ENCODE data around the gene UCN.
A peak's percentile ranks its signal among the peaks of the same experiment; 100 is the strongest.

The UCN gene

DNA sequence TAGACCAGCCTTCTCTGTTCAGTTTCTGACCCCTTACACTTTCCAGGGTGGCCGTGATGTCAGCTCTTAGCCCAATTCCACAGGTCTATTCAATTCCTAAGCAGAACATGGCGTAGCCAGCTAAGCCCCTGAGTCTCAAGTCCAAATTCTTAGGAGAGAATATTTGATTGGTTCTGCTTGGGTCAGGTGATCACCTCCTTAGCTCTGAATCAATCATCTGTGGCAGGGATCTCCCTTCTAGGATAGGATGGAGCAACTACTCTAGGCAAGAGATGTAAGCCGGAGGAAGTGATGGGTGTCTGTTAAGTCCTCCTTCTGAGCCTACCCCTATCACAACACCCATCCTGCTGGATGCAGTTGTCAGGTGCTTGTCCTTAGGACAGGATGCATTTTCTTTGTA, 11.1 kb downstream of the UCN start:
- Histone ChIP-seq H3K36me3 (ENCODE audit: control insufficient read depth, insufficient read depth, low read length) (no peaks in the 10 kb centered on the region), H3K27me3 (replicated peaks; ENCODE audit: control insufficient read depth, insufficient read depth, low read length) (no peaks in the 10 kb centered on the region), H3K4me3 (replicated peaks; ENCODE audit: low read depth, low read length) (no peak overlapping the region)
- DNase-seq (ENCODE audit: extremely low read depth, insufficient read length) = no peak
- TF ChIP-seq, protein P1, sequence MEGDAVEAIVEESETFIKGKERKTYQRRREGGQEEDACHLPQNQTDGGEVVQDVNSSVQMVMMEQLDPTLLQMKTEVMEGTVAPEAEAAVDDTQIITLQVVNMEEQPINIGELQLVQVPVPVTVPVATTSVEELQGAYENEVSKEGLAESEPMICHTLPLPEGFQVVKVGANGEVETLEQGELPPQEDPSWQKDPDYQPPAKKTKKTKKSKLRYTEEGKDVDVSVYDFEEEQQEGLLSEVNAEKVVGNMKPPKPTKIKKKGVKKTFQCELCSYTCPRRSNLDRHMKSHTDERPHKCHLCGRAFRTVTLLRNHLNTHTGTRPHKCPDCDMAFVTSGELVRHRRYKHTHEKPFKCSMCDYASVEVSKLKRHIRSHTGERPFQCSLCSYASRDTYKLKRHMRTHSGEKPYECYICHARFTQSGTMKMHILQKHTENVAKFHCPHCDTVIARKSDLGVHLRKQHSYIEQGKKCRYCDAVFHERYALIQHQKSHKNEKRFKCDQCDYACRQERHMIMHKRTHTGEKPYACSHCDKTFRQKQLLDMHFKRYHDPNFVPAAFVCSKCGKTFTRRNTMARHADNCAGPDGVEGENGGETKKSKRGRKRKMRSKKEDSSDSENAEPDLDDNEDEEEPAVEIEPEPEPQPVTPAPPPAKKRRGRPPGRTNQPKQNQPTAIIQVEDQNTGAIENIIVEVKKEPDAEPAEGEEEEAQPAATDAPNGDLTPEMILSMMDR (IDR thresholded peaks at IDR 0.05; ENCODE audit: insufficient read depth, low read length, poor library complexity, severe bottlenecking) = no peak

DNA sequence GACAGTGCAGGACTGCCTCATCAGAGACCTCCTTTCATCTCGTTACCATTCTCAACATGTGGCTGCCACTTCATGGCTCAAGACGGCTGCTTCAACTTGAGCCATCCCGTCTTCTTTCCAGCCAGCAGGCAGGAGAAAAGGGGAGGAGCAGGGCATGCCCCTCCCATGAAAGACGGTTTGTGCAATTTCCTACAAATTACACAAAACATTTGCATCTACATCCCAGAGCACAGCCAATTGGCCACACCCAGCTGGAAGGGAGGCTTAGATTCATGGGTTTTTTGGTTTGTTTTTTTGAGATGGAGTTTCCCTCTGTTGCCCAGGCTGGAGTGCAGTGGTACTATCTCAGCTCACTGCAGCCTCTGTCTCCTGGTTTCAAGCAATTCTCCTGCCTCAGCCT, 11.8 kb downstream of the UCN start:
- no peak overlapping the region for H3K4me3 ChIP-seq (replicated peaks; ENCODE audit: low read depth, low read length)
- H3K36me3 ChIP-seq (ENCODE audit: control insufficient read depth, insufficient read depth, low read length) = no peaks in the 10 kb centered on the region
- no peaks in the 10 kb centered on the region for H3K27me3 ChIP-seq (replicated peaks; ENCODE audit: control insufficient read depth, insufficient read depth, low read length)
- TF ChIP-seq, protein P1 (IDR thresholded peaks at IDR 0.05; ENCODE audit: insufficient read depth, low read length, poor library complexity, severe bottlenecking) = no peak
- DNase-seq (ENCODE audit: extremely low read depth, insufficient read length) = no peak

- no peaks in the 10 kb centered on the region for H3K36me3 ChIP-seq (ENCODE audit: control insufficient read depth, insufficient read depth, low read length)
- no peak for DNase-seq (ENCODE audit: extremely low read depth, insufficient read length)
- no peaks in the 10 kb centered on the region for H3K27me3 ChIP-seq (replicated peaks; ENCODE audit: control insufficient read depth, insufficient read depth, low read length)
- TF ChIP-seq, protein P1 (IDR thresholded peaks at IDR 0.05; ENCODE audit: insufficient read depth, low read length, poor library complexity, severe bottlenecking) = no peak
- H3K4me3 ChIP-seq (replicated peaks; ENCODE audit: low read depth, low read length) = no peak overlapping the region
Measured at GRCh38 chr2:27294928-27295327, 13.3 kb downstream of the UCN start.

- no peak for DNase-seq (ENCODE audit: extremely low read depth, insufficient read length)
- TF ChIP-seq, protein P1 (IDR thresholded peaks at IDR 0.05; ENCODE audit: insufficient read depth, low read length, poor library complexity, severe bottlenecking) = peak; percentile 14
- H3K4me3 ChIP-seq (replicated peaks; ENCODE audit: low read depth, low read length) = no peak overlapping the region
- no peaks in the 10 kb centered on the region for H3K27me3 ChIP-seq (replicated peaks; ENCODE audit: control insufficient read depth, insufficient read depth, low read length)
- H3K36me3 ChIP-seq (ENCODE audit: control insufficient read depth, insufficient read depth, low read length) = no peaks in the 10 kb centered on the region
Measured at GRCh38 chr2:27291865-27292264, 16.4 kb downstream of the UCN start.

DNA sequence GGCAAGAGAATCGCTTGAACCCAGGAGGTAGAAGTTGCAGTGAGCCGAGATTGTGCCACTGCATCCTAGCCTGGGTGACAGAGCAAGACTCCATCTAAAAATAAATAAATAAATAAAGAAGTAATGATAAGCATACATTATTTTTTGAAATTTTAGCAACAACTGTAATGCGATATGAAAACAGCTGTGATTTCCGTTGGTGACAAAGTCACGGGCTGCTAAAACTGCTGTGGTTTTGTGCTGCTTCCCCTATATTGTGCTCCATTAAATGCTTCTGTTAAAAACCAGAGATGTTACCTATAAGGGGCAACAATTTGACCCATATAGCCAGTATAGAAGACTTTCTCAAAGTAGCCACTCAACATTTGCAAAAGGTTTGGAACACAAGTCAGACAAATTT, 17.7 kb downstream of the UCN start:
- no peaks in the 10 kb centered on the region for H3K27me3 ChIP-seq (replicated peaks; ENCODE audit: control insufficient read depth, insufficient read depth, low read length)
- TF ChIP-seq, protein P1 (IDR thresholded peaks at IDR 0.05; ENCODE audit: insufficient read depth, low read length, poor library complexity, severe bottlenecking) = no peak
- H3K4me3 ChIP-seq (replicated peaks; ENCODE audit: low read depth, low read length) = no peak overlapping the region
- H3K36me3 ChIP-seq (ENCODE audit: control insufficient read depth, insufficient read depth, low read length) = no peaks in the 10 kb centered on the region
- DNase-seq (ENCODE audit: extremely low read depth, insufficient read length) = no peak

GRCh38 chr2:27288610-27289009, 19.6 kb downstream of the UCN start:
- TF ChIP-seq, protein P1 (IDR thresholded peaks at IDR 0.05; ENCODE audit: insufficient read depth, low read length, poor library complexity, severe bottlenecking) = no peak
- H3K4me3 ChIP-seq (replicated peaks; ENCODE audit: low read depth, low read length) = no peak overlapping the region
- H3K36me3 ChIP-seq (ENCODE audit: control insufficient read depth, insufficient read depth, low read length) = no peaks in the 10 kb centered on the region
- no peak for DNase-seq (ENCODE audit: extremely low read depth, insufficient read length)
- no peaks in the 10 kb centered on the region for H3K27me3 ChIP-seq (replicated peaks; ENCODE audit: control insufficient read depth, insufficient read depth, low read length)
